Osteoblast (primary cell): ENCODE results near the gene CPNE9. TPM values are rescaled to one million over a fixed set of nuclear protein-coding genes. Genes with fewer than 3 reads are reported as not detected.

Experiments used
- DNase-seq: peaks from one replicate; pipeline ENCODE4 v3.0.0; 2011; ENCODE audit warnings: low spot score, mixed read lengths; ENCODE audit not compliant: insufficient read length; ENCODE audit errors: missing footprints
- H2AFZ ChIP-seq: 2 replicates; pipeline ENCODE4 v1.6.0; 2011; ENCODE audit warnings: mild to moderate bottlenecking, low read length
- H3K27ac ChIP-seq: 2 replicates; pipeline ENCODE4 v1.5.1; 2011; ENCODE audit warnings: mild to moderate bottlenecking, low read depth, low read length, moderate library complexity
- H3K27me3 ChIP-seq: 2 replicates; pipeline ENCODE4 v1.6.0; 2012; ENCODE audit warnings: mild to moderate bottlenecking, control low read depth, inconsistent platforms, low read length, moderate library complexity; ENCODE audit not compliant: insufficient read depth
- H3K36me3 ChIP-seq: 2 replicates; pipeline ENCODE4 v1.5.1; 2011; ENCODE audit warnings: mild to moderate bottlenecking, low read length, control low read depth, moderate library complexity; ENCODE audit not compliant: insufficient read depth
- H3K4me1 ChIP-seq: 2 replicates; pipeline ENCODE4 v1.5.1; 2011; ENCODE audit warnings: mild to moderate bottlenecking, low read length, control low read depth, moderate library complexity; ENCODE audit not compliant: insufficient read depth
- H3K4me2 ChIP-seq: 2 replicates; pipeline ENCODE4 v1.6.0; 2011; ENCODE audit warnings: mild to moderate bottlenecking, low read length; ENCODE audit not compliant: insufficient read depth
- H3K4me3 ChIP-seq: fragments of 200-600 bp; sonication (generic); 3 replicates; pipeline ENCODE4 v1.5.1; 2012; ENCODE audit warnings: mild to moderate bottlenecking, low read length, inconsistent platforms; ENCODE audit not compliant: insufficient read depth
- H3K79me2 ChIP-seq: 2 replicates; pipeline ENCODE4 v1.6.0; 2012; ENCODE audit warnings: mild to moderate bottlenecking, low read length, control low read depth, inconsistent platforms; ENCODE audit not compliant: insufficient read depth
- H3K9me3 ChIP-seq: 2 replicates; pipeline ENCODE4 v1.5.1; 2011; ENCODE audit warnings: low read depth, low read length, control low read depth
- H4K20me1 ChIP-seq: 2 replicates; pipeline ENCODE4 v1.6.0; 2012; ENCODE audit warnings: mild to moderate bottlenecking, low read length, control low read depth; ENCODE audit not compliant: insufficient read depth
- total RNA-seq: library from RNA; depleted of rRNA; stranded (reverse); fragments of >200 nt; gene quantifications from 2 replicates; pipeline ENCODE4 v1.2.3, GENCODE V29; 2012
- TF ChIP-seq, protein P1 (sequence below): IDR thresholded peaks from 2 replicates; pipeline ENCODE4 v1.5.1; 2011; ENCODE audit warnings: mild to moderate bottlenecking, low read depth, low read length, moderate library complexity; ENCODE audit errors: extremely low read depth

The CPNE9 gene
- total RNA-seq, 1 donor: not detected

DNA sequence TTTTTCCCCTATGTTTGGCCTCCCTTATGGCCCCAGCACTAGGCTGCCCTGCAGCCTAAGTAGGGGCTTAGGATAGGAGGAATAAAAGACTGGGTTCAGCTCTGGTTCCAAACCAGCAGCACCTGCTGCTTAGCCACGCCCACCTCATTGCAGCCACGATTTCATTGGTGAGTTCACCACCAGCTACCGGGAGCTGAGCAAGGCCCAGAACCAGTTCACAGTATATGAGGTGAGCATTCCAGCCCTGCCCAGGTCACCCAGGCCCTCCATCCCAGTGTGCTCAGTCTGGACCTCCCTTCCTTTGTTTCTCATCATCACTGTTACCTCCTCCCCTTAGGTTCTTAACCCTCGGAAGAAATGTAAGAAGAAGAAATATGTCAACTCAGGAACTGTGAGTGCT lies 11.5 kb downstream of the CPNE9 start:
- Histone ChIP-seq H2AFZ (no peak overlapping the region), H3K9me3 (no peaks in the 10 kb centered on the region), H3K4me1 (peaks cover 4% of the 10 kb centered on the region), H4K20me1 (no peaks in the 10 kb centered on the region), H3K4me2 (no peak overlapping the region), H3K36me3 (no peaks in the 10 kb centered on the region), H3K27ac (no peak overlapping the region), H3K79me2 (no peaks in the 10 kb centered on the region), H3K27me3 (peaks cover 25% of the 10 kb centered on the region), H3K4me3 (no peak overlapping the region)
- DNase-seq: no peak
- TF ChIP-seq, protein P1, sequence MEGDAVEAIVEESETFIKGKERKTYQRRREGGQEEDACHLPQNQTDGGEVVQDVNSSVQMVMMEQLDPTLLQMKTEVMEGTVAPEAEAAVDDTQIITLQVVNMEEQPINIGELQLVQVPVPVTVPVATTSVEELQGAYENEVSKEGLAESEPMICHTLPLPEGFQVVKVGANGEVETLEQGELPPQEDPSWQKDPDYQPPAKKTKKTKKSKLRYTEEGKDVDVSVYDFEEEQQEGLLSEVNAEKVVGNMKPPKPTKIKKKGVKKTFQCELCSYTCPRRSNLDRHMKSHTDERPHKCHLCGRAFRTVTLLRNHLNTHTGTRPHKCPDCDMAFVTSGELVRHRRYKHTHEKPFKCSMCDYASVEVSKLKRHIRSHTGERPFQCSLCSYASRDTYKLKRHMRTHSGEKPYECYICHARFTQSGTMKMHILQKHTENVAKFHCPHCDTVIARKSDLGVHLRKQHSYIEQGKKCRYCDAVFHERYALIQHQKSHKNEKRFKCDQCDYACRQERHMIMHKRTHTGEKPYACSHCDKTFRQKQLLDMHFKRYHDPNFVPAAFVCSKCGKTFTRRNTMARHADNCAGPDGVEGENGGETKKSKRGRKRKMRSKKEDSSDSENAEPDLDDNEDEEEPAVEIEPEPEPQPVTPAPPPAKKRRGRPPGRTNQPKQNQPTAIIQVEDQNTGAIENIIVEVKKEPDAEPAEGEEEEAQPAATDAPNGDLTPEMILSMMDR: no peak

DNA sequence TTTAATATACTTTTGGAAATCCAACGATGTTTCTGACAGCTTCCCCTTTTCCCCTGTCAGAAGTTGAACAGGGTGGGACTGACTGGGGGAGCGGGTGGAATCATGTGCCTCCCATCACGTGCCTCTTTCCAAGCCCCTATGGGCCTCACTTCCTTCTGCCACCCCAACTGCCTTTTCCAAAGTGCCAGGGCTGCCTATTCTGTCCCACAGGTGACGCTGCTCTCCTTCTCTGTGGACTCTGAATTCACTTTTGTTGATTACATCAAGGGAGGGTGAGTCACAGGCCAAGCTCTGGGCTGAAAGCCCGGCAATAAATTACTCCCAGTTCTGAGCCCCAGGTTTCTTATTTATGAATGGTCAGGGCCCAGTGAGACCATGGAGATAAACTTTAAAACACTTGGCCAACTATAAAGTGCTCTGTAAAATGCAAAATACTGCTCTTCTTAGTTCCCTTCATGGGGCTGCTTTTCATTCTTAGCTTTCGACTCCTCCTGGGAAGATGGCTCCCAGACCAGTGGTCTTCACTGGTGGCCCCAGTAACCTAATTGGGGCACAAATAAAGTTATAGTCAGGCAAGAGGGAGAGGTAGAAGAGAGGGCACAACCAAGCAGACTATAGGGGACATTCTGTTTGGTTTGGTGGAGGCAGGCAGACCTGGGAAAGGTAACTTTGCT lies 12.3 kb downstream of the CPNE9 start:
- Histone ChIP-seq H3K4me3 (no peak overlapping the region), H4K20me1 (no peaks in the 10 kb centered on the region), H2AFZ (no peak overlapping the region), H3K27me3 (peaks cover 20% of the 10 kb centered on the region), H3K4me1 (peaks cover 4% of the 10 kb centered on the region), H3K27ac (no peak overlapping the region), H3K36me3 (no peaks in the 10 kb centered on the region), H3K79me2 (no peaks in the 10 kb centered on the region), H3K4me2 (peak overlapping the region; percentile 15), H3K9me3 (no peaks in the 10 kb centered on the region)
- TF ChIP-seq, protein P1: peak; percentile 99
- DNase-seq: peak; percentile 96

DNA sequence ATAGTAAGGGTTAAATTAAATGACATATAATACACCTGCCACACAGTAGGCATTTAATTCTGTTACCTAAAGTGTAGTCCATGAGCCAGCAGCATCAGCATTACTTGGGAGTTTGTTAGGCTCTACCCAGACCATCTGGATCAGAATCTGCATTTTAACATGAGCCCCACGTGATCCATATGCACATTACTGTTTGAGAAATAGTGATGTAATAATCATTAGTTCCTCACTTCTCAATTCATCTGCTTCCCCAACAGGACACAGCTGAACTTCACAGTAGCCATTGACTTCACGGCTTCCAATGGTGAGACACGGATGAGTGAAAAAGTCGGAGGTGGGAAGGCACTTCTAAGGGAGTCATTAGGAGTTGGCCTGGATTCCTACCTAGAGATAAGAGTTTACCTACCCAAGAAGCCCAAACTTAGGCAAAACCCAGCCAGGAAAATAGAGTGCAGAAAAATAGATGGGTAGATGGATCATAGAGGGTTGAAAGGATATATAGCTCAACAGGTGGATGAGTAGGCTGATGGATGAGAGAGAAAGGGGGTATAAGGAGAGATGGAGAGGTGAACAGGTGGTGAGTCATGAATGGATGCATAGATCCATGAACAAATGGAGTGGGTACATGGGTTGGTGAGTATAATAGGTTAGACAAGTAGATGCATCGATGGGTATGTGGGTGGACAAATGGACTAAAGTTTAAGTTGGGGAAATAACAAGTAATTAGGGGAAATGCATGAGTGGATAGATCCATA lies 13.3 kb downstream of the CPNE9 start:
- Histone ChIP-seq H4K20me1 (no peaks in the 10 kb centered on the region), H3K4me3 (no peak overlapping the region), H3K9me3 (no peaks in the 10 kb centered on the region), H3K4me1 (peaks cover 4% of the 10 kb centered on the region), H3K27me3 (peaks cover 12% of the 10 kb centered on the region), H2AFZ (no peak overlapping the region), H3K4me2 (no peak overlapping the region), H3K79me2 (no peaks in the 10 kb centered on the region), H3K27ac (no peak overlapping the region), H3K36me3 (no peaks in the 10 kb centered on the region)
- TF ChIP-seq, protein P1: no peak
- DNase-seq: no peak

DNA sequence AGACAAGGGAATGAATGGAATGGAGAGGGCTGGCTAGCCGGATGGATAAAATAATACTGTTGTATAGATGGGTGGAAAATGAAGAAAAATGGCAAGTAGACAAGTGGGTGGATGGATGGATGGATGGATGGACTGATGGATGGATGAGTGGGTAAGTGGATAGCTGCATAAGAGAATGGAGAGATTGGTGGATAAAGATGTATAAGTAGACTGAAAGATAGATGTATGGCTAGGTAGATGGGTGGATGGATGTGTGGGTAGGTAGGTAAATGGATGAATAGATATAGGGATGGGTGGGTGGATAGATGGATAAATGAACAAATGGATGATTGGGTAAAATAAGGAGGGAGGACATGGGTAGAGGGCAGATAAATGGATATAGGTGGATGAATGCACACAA lies 13.9 kb downstream of the CPNE9 start:
- Histone ChIP-seq H3K4me2 (no peak overlapping the region), H3K9me3 (no peaks in the 10 kb centered on the region), H3K79me2 (no peaks in the 10 kb centered on the region), H3K27me3 (peaks cover 7% of the 10 kb centered on the region), H3K4me1 (peaks cover 4% of the 10 kb centered on the region), H2AFZ (no peak overlapping the region), H3K27ac (no peak overlapping the region), H4K20me1 (no peaks in the 10 kb centered on the region), H3K36me3 (no peaks in the 10 kb centered on the region), H3K4me3 (no peak overlapping the region)
- TF ChIP-seq, protein P1: no peak
- DNase-seq: no peak
